Measurements from ENCODE around the gene CFAP97D1. TPM values are rescaled to one million over a fixed set of nuclear protein-coding genes. Genes with fewer than 3 reads are reported as not detected.
A peak's percentile ranks its signal among the peaks of the same experiment; 100 is the strongest.

The CFAP97D1 gene
- total RNA-seq, 4 donors from 2014 or later, result not detected

DNA sequence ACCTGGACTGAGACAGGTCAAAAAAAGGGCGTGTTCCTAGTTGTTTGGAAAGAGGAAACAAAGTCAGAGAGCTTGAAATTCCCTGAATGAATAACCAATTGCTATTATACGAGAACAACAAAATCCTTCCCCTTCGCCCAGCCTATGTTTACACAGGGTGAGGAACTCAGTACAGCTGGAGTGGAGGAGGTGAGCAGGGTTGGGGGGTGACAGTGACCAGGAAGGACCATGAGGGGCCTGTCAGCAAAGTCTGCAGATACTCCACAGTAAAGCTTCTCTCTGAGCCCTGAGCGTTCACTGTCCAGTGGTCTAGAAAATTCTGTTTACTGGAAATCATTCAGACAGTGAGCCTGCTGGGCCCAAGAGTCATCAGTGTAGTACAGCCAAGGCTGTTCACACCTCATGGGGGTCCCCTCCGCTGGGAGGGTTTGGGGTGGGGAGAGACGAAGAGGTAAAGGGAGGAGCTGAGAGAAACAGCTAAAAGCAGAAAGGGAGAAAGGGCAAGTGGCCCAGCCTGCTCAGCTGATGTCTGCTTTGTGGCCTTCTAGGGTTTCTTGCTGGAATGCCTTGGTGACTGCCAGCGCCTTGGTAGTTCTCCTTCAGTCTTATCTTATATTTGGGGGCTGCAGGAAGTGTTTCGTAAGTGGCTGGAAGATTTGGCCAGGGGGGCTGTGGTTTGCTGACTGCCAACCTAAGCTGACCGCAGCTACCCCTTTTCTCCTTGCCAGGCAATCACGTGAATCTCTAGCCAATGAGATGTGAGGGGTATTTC lies 7.2 kb upstream of the CFAP97D1 start:
- TF ChIP-seq POLR2AphosphoS5 (IDR thresholded peaks at IDR 0.05) (no peak), POLR2A (IDR thresholded peaks at IDR 0.05) (no peak), EP300 (IDR thresholded peaks at IDR 0.05; ENCODE audit: low read depth) (no peak)
- TF ChIP-seq, protein P1, sequence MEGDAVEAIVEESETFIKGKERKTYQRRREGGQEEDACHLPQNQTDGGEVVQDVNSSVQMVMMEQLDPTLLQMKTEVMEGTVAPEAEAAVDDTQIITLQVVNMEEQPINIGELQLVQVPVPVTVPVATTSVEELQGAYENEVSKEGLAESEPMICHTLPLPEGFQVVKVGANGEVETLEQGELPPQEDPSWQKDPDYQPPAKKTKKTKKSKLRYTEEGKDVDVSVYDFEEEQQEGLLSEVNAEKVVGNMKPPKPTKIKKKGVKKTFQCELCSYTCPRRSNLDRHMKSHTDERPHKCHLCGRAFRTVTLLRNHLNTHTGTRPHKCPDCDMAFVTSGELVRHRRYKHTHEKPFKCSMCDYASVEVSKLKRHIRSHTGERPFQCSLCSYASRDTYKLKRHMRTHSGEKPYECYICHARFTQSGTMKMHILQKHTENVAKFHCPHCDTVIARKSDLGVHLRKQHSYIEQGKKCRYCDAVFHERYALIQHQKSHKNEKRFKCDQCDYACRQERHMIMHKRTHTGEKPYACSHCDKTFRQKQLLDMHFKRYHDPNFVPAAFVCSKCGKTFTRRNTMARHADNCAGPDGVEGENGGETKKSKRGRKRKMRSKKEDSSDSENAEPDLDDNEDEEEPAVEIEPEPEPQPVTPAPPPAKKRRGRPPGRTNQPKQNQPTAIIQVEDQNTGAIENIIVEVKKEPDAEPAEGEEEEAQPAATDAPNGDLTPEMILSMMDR (IDR thresholded peaks at IDR 0.05), result no peak
- Histone ChIP-seq H3K9me3 (no peaks in the 10 kb centered on the region), H3K36me3 (peaks cover 0 to 34% (median 7%) of the 10 kb centered on the region in 4 donors), H3K27me3 (no peaks in the 10 kb centered on the region), H3K27ac (peak overlapping the region in 3 of 4 donors; percentile 26 to 37 (median 33)), H3K4me3 (no peak overlapping the region), H3K4me1 (peaks cover 6 to 36% (median 18%) of the 10 kb centered on the region in 4 donors)
- no peak for DNase-seq
- WGBS, 2 donors (ENCODE audit: low coverage in 1 of 2), result 58 to 61% methylated on average over 5 to 10 of the region's 10 CpGs
- in situ Hi-C loops (cut with MboI; ENCODE audit: low pct_ligation_motif_present in 1 of 4, low pct_unique_long_range_greater_than_20kb in 1 of 4, low sequenced_read_pairs in 3 of 4) (no loop called here), intact Hi-C loops (cut with DNase I; ENCODE audit: low total_unique reads) (no loop called here)

DNA sequence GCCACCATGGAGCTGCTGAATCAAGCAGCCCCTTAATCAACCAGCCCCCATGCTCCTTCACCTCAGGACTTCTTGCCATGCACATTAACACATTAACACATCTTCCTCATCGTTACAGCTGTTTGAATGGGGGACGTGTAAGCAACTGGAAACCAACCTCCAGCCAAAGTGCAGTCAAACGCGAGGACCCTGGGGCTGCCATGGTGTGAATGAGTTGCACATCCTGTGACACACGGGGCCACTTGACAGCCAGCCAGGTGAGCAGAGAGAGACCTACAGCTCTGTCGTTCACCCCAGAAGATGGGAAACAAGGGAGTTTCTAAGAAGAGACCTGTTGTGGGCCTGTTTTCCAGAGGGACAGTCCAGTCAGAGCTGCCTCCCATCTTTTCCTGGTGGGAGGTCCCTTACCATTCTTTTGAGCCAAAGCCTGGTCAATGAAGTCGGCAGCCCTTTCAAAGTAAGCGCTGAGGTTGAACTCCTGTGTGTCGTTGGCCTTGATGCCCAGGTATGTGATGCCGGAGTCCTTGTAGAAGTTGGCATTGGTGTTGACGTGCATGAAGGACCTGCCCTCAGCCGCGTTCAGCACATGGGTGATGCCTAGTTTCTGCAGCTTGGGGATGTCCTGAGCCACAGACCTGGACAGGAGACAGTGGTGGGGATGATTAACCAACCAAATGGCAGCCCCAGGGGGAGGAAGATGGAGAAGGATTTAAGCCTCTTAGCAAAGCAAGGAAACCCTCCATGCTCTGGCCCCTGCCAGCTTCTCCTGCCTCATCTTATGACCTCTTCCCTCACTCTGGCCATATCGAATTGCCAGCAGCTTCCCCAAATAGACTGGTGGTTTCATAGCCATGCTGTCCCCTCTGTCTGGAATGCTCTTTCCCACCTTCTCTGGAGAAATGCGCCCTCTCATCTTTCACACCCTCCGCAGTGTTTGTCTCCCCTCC lies 5.7 kb upstream of the CFAP97D1 start:
- Histone ChIP-seq H3K4me3 (no peak overlapping the region), H3K36me3 (peaks cover 0 to 23% (median 7%) of the 10 kb centered on the region in 4 donors), H3K27ac (no peak overlapping the region), H3K9me3 (no peaks in the 10 kb centered on the region), H3K4me1 (peaks cover 11 to 31% (median 20%) of the 10 kb centered on the region in 4 donors), H3K27me3 (no peaks in the 10 kb centered on the region)
- TF ChIP-seq, protein P1 (IDR thresholded peaks at IDR 0.05), result no peak
- no peak for TF ChIP-seq EP300 (IDR thresholded peaks at IDR 0.05; ENCODE audit: low read depth)
- no peak for TF ChIP-seq POLR2A (IDR thresholded peaks at IDR 0.05)
- no peak for TF ChIP-seq POLR2AphosphoS5 (IDR thresholded peaks at IDR 0.05)
- no peak for DNase-seq
- intact Hi-C loops (cut with DNase I; ENCODE audit: low total_unique reads) (no loop called here), in situ Hi-C loops (cut with MboI; ENCODE audit: low pct_ligation_motif_present in 1 of 4, low pct_unique_long_range_greater_than_20kb in 1 of 4, low sequenced_read_pairs in 3 of 4) (no loop called here)
- 91 to 92% methylated on average over 2 to 16 of the region's 16 CpGs for WGBS, 2 donors (ENCODE audit: low coverage in 1 of 2)

DNA sequence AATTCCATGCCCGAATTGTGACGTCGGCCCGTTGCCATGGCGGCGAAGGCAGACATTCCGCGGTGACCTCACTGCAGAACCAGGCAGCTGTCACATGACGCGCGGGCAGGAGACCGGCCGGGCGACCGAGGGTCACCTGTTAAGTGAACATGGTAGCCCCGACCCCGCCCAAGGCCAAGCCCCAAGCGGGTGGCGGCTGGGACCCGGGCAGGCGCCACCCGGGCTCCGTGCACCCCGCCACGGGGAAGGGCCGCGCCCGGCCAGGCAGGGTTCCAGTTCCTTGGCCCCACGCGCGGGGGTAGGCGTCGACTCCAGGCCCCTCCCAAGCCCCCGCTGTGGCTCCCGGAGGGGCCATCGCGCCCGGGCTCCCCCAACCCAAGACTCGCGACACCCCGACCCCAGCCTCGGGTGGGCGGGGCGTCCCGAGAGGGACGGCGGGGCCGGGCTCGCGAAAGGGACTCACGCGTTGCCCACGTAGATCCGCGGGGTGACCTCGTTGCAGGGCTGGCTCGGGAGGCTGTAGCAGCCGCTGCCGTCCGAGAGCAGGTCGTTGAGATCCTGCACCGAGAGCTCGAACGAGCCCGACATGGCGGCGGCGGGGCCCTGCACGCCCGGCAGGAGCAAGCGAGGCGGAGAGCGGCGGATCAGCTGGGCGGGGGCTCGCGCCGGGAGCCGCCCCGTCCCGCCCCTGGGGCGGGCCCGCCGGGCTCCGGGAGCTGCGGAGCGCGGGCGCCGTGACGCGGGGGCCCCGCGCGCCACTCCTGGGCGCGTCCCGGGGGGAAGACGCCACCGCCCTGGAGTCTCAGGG lies 1.7 kb upstream of the CFAP97D1 start, which contains the start of gene DUSP3:
Gene DUSP3, minus strand, starts transcription at position 641 of the 808 bp plus-strand sequence. Its CDS starts 53 bp downstream, at position 588.
- TF ChIP-seq, protein P1 (IDR thresholded peaks at IDR 0.05), result peak in 1 of 5 experiments; percentile 24
- TF ChIP-seq EP300 (IDR thresholded peaks at IDR 0.05; ENCODE audit: low read depth), result peak; percentile 56
- TF ChIP-seq POLR2A (IDR thresholded peaks at IDR 0.05), result peak; percentile 89
- peak; percentile 90 to 95 (median 93) for TF ChIP-seq POLR2AphosphoS5 (IDR thresholded peaks at IDR 0.05)
- H3K9me3 ChIP-seq, result no peaks in the 10 kb centered on the region
- peaks cover 11 to 23% (median 19%) of the 10 kb centered on the region in 4 donors for H3K4me1 ChIP-seq
- H3K27me3 ChIP-seq, result peaks cover 15% of the 10 kb centered on the region
- H3K36me3 ChIP-seq, result peaks cover 0 to 6% (median 1%) of the 10 kb centered on the region in 4 donors
- peak within 1 kb of the TSS; percentile 96 to 100 (median 100) for H3K27ac ChIP-seq
- intact Hi-C loops (cut with DNase I; ENCODE audit: low total_unique reads), result no loop called here
- in situ Hi-C loops (cut with MboI; ENCODE audit: low pct_ligation_motif_present in 1 of 4, low pct_unique_long_range_greater_than_20kb in 1 of 4, low sequenced_read_pairs in 3 of 4), result no loop called here
- DNase-seq, result peak; percentile 96
- H3K4me3 ChIP-seq, result peak within 1 kb of the TSS; percentile 79 to 99 (median 88)
- 0% methylated on average over 56 of the region's 100 CpGs; no CpG with 5 or more reads in 1 of the 2 donors for WGBS, 2 donors (ENCODE audit: low coverage in 1 of 2)

All from transverse colon (tissue), 4 donors.